ENCODE results near the gene SEC31B.

Gene SEC31B

DNA sequence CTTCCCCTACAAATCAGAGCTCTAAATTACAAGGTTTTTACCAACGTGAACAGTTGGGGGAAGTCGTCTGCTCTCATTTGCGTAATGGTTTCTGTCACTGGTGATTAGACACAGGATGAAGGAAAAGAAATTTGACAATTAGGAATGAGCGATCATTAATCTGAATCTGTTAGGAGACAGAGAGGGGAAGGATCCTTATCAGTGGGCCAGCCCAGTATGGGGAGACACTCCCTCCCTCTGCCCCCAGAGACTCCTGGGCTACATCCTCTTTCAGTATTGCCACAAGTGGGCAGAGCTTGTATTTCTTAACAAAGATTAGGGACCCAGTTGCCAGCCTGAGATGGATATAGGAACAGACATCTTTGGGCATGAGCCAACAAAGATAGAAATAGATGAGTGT, 31.5 kb upstream of the SEC31B start:
- no peak for DNase-seq (ENCODE audit: low read depth)
- no peak overlapping the region for H3K4me3 ChIP-seq (ENCODE audit: low read depth, low read length)
- in situ Hi-C loops (cut with HindIII; ENCODE audit: low sequenced_read_pairs): no loop called here
- TF ChIP-seq, protein P1, sequence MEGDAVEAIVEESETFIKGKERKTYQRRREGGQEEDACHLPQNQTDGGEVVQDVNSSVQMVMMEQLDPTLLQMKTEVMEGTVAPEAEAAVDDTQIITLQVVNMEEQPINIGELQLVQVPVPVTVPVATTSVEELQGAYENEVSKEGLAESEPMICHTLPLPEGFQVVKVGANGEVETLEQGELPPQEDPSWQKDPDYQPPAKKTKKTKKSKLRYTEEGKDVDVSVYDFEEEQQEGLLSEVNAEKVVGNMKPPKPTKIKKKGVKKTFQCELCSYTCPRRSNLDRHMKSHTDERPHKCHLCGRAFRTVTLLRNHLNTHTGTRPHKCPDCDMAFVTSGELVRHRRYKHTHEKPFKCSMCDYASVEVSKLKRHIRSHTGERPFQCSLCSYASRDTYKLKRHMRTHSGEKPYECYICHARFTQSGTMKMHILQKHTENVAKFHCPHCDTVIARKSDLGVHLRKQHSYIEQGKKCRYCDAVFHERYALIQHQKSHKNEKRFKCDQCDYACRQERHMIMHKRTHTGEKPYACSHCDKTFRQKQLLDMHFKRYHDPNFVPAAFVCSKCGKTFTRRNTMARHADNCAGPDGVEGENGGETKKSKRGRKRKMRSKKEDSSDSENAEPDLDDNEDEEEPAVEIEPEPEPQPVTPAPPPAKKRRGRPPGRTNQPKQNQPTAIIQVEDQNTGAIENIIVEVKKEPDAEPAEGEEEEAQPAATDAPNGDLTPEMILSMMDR (IDR thresholded peaks at IDR 0.05; ENCODE audit: low read depth, low read length, missing control alignments): no peak

DNA sequence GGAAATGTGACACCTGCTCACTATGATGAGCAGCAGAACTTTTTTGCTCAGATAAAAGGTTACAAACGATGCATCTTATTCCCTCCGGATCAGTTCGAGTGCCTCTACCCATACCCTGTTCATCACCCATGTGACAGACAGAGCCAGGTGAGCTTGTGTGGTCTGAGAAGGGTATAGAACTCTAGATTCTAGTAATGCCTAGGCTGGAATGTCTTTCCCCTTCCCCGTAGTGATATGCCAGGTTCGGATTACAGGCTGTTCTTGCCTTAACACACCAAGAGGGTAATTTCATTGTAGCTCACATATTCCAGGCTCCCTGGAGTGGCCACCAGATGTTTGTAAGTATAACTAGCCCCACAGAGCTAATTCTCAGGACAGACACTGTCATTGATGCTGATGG, 25.3 kb upstream of the SEC31B start:
- H3K4me3 ChIP-seq (ENCODE audit: low read depth, low read length): no peak overlapping the region
- in situ Hi-C loops (cut with HindIII; ENCODE audit: low sequenced_read_pairs): no loop called here
- DNase-seq (ENCODE audit: low read depth): no peak
- TF ChIP-seq, protein P1 (IDR thresholded peaks at IDR 0.05; ENCODE audit: low read depth, low read length, missing control alignments): no peak

DNA sequence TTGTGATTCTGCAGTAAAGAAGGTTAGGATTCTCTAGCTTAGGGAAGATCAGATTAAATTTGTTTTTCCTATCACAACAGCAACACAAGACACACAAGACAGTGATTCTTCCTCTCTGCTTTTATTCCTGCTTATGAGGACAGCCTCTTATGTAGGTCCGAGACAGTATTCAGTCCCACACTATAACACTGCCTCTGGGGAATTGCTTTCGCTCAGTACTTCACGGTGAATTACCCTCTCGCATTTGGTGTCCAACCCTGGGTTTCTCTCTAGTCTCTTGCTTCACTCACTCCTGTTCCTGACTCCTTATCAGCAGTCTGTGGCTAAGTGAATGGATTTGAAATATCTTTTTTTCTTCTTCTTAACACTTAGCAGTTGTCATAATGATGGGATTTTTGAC, 17.8 kb upstream of the SEC31B start:
- H3K4me3 ChIP-seq (ENCODE audit: low read depth, low read length): no peak overlapping the region
- in situ Hi-C loops (cut with HindIII; ENCODE audit: low sequenced_read_pairs): no loop called here
- TF ChIP-seq, protein P1 (IDR thresholded peaks at IDR 0.05; ENCODE audit: low read depth, low read length, missing control alignments): no peak
- DNase-seq (ENCODE audit: low read depth): no peak

DNA sequence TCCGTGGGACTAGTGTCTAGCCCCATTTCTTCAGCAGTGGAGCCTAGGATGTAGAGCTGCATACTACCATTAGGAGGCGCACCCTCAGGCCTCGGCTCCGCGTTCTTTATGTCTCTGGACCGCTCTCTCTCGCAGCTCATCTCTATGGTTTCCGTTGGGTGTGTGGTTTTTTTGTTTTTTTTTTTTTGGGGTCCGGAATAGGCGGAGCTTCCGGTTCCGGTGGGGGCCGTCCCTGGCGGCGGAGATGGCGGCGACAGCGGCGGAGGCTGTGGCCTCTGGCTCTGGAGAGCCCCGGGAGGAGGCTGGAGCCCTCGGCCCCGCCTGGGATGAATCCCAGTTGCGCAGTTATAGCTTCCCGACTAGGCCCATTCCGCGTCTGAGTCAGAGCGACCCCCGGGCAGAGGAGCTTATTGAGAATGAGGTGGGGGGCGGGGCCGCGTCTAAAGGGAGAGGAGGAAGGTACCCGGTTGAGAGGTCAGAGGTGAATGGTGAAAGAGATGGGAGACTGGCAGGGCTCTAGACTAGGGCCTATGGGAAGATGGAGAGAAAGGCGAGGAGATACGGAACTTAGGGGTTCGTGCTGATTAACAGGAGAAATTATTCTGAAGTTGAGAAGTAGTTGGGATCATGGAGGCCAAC, 16.2 kb upstream of the SEC31B start, which contains the start of gene HIF1AN:
Gene HIF1AN (plus strand): TSS at position 229 of the 639 bp plus-strand sequence. CDS start 16 bp downstream, at position 245.
- DNase-seq (ENCODE audit: low read depth): peak; percentile 93
- in situ Hi-C loops (cut with HindIII; ENCODE audit: low sequenced_read_pairs): no loop called here
- H3K4me3 ChIP-seq (ENCODE audit: low read depth, low read length): peak within 1 kb of the TSS; percentile 70
- TF ChIP-seq, protein P1 (IDR thresholded peaks at IDR 0.05; ENCODE audit: low read depth, low read length, missing control alignments): peak; percentile 99

DNA sequence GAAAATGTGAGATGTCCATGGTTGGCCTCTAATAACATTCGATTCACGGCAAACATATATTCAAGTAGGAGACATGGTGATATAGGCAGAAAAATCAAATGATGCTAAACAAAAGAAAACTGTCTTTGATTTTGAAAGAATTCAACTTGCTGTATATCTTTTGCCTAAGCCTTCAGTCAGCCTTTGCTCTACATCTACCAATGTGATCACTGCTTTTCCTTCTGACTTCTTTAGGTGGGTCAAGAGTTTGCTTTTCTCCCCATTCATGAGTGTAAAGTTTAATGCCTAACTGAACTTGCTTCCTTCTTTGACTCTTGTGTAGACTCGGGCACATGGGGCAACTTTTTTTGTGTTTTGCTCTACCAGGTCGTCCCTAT, 15.7 kb upstream of the SEC31B start:
- TF ChIP-seq, protein P1 (IDR thresholded peaks at IDR 0.05; ENCODE audit: low read depth, low read length, missing control alignments): no peak
- peak overlapping the region; percentile 70 for H3K4me3 ChIP-seq (ENCODE audit: low read depth, low read length)
- in situ Hi-C loops (cut with HindIII; ENCODE audit: low sequenced_read_pairs): no loop called here
- DNase-seq (ENCODE audit: low read depth): no peak

DNA sequence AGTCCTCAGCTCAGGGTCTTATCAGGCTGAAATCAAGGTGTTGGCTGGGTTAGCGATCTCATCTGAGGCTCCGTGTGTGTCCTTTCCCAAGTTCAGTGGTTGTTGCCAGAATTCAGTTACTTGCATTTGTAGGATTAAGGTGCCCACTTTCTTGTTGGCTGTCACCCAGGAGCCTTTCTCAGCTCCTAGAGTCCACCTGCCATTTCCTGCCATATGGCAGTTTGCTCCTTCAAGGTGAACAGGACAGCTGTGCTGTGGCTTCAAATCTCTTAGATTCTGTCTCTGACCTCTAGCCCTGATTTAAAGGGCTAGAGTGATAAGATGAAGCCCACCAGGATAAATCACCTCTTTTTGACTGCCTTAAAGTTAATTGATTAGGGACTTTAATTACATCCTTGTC, 15.1 kb upstream of the SEC31B start:
- in situ Hi-C loops (cut with HindIII; ENCODE audit: low sequenced_read_pairs): no loop called here
- TF ChIP-seq, protein P1 (IDR thresholded peaks at IDR 0.05; ENCODE audit: low read depth, low read length, missing control alignments): no peak
- H3K4me3 ChIP-seq (ENCODE audit: low read depth, low read length): no peak overlapping the region
- no peak for DNase-seq (ENCODE audit: low read depth)

Data from astrocyte of the cerebellum (primary cell).